ENCODE results near the gene SLC26A11.
A peak's percentile ranks its signal among the peaks of the same experiment; 100 is the strongest.
"Not testable (repeated sequence)": the region's sequence is repeated elsewhere in the genome, so short reads cannot be mapped to it uniquely, and the experiment has no call there.

The SLC26A11 gene

DNA sequence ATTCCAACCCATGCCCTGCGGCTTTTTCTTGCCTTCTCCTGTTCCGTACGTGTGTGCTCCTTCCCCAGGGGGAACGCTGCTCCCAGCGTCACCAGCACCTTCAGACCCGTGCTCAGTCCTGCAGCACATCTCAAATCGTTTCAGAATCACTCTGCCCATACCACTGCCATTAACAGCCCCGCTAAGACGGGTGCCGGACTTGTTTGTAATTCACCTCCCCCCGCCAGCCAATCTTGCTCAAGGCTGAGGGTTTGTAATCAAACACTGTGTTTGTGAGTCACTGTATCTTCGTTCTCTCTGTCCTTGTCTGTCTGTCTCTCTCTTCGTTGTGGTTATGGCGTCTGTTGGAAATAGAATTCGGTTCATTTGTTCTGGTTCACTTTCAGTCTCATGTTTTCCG is 33.1 kb upstream of the SLC26A11 start:
- H3K36me3 ChIP-seq (ENCODE audit: insufficient read depth, low read length) = no peaks in the 10 kb centered on the region
- no peaks in the 10 kb centered on the region for H3K9me3 ChIP-seq (ENCODE audit: low read length)
- peaks cover 22% of the 10 kb centered on the region for H3K4me1 ChIP-seq (ENCODE audit: insufficient read depth, low read length)
- H3K27me3 ChIP-seq (ENCODE audit: insufficient read depth, low read length) = no peaks in the 10 kb centered on the region
- H3K4me3 ChIP-seq (ENCODE audit: low read length) = no peak overlapping the region
- no peak overlapping the region for H2AFZ ChIP-seq (ENCODE audit: low read depth, low read length)

DNA sequence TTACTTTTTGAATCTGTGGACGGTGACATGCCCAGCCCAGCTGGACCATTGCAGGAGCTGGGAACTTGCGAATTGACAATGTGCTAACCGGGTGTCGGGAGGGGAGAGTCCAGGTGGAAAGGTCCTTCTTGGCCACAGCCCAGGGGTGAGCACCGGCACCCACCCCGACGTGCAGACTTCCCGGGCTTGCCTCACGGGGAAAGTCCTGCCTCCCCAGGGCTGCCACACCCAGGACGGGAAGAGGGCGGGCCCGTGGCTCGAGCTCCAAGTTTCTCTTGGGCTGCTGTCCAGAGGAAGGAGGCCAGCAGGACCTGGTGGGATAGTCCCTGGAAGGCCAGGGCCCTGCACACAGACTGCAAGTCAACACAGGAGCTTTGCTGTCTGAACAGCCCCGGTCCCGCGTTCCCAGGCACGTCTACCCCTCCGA is 32.7 kb upstream of the SLC26A11 start:
- no peak overlapping the region for H3K4me3 ChIP-seq (ENCODE audit: low read length)
- H3K36me3 ChIP-seq (ENCODE audit: insufficient read depth, low read length) = no peaks in the 10 kb centered on the region
- no peaks in the 10 kb centered on the region for H3K27me3 ChIP-seq (ENCODE audit: insufficient read depth, low read length)
- H3K4me1 ChIP-seq (ENCODE audit: insufficient read depth, low read length) = peaks cover 26% of the 10 kb centered on the region
- no peaks in the 10 kb centered on the region for H3K9me3 ChIP-seq (ENCODE audit: low read length)
- no peak overlapping the region for H2AFZ ChIP-seq (ENCODE audit: low read depth, low read length)

DNA sequence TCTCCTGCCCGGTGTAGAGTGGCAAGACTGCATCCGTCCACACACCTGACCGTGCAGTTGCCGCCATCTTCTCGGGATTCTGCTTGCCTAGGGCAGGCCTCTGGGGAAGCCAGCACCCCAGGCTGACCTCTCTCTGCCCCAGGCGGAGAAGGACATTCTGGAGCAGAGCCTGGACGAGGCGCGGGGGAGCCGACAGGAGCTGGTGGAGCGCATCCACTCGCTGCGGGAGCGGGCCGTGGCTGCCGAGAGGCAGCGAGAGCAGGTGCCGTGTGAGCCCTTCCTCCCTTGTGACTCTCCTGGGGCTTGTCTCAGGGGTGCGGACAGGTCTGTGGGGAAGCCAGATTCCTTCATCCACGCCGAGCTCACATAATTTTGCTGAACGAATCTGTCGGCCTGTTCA is 30.6 kb upstream of the SLC26A11 start:
- H3K4me1 ChIP-seq (ENCODE audit: insufficient read depth, low read length) = peaks cover 17% of the 10 kb centered on the region
- H3K27me3 ChIP-seq (ENCODE audit: insufficient read depth, low read length) = no peaks in the 10 kb centered on the region
- H2AFZ ChIP-seq (ENCODE audit: low read depth, low read length) = no peak overlapping the region
- no peaks in the 10 kb centered on the region for H3K36me3 ChIP-seq (ENCODE audit: insufficient read depth, low read length)
- no peak overlapping the region for H3K4me3 ChIP-seq (ENCODE audit: low read length)
- no peaks in the 10 kb centered on the region for H3K9me3 ChIP-seq (ENCODE audit: low read length)

DNA sequence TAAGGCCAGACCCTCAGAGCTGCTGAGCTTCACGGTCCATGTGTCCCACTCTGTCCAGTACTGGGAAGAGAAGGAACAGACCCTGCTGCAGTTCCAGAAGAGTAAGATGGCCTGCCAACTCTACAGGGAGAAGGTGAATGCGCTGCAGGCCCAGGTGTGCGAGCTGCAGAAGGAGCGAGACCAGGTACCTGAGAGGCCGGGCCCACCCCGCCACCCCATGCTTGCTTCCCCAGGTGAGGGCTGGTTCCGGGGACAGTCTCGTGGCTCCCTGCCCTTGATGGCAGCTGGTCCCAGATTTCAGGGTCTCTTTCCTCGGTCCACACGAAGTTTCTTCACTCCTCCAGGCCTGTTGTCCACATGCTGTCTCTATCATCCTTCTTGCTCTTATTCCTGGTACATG is 29.5 kb upstream of the SLC26A11 start:
- Histone ChIP-seq H3K27me3 (ENCODE audit: insufficient read depth, low read length) (no peaks in the 10 kb centered on the region), H2AFZ (ENCODE audit: low read depth, low read length) (no peak overlapping the region), H3K4me3 (ENCODE audit: low read length) (no peak overlapping the region), H3K4me1 (ENCODE audit: insufficient read depth, low read length) (peaks cover 15% of the 10 kb centered on the region), H3K9me3 (ENCODE audit: low read length) (no peaks in the 10 kb centered on the region), H3K36me3 (ENCODE audit: insufficient read depth, low read length) (no peaks in the 10 kb centered on the region)

DNA sequence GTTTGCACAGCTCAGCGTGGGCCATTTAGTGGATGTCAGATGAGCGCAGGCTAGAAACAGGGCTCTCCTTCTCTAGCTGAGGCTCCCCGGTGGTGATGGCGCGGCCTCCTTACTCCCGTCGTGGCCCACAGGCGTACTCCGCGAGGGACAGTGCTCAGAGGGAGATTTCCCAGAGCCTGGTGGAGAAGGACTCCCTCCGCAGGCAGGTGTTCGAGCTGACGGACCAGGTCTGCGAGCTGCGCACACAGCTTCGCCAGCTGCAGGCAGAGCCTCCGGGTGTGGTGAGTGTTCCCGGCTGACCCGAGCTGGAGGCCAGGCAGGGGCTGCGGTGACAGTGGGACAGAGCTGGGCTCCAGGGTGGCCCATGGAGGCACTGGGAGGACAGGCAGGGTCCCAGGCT is 29.0 kb upstream of the SLC26A11 start:
- no peaks in the 10 kb centered on the region for H3K27me3 ChIP-seq (ENCODE audit: insufficient read depth, low read length)
- H3K4me1 ChIP-seq (ENCODE audit: insufficient read depth, low read length) = peaks cover 15% of the 10 kb centered on the region
- no peak overlapping the region for H2AFZ ChIP-seq (ENCODE audit: low read depth, low read length)
- H3K9me3 ChIP-seq (ENCODE audit: low read length) = no peaks in the 10 kb centered on the region
- no peaks in the 10 kb centered on the region for H3K36me3 ChIP-seq (ENCODE audit: insufficient read depth, low read length)
- H3K4me3 ChIP-seq (ENCODE audit: low read length) = no peak overlapping the region

DNA sequence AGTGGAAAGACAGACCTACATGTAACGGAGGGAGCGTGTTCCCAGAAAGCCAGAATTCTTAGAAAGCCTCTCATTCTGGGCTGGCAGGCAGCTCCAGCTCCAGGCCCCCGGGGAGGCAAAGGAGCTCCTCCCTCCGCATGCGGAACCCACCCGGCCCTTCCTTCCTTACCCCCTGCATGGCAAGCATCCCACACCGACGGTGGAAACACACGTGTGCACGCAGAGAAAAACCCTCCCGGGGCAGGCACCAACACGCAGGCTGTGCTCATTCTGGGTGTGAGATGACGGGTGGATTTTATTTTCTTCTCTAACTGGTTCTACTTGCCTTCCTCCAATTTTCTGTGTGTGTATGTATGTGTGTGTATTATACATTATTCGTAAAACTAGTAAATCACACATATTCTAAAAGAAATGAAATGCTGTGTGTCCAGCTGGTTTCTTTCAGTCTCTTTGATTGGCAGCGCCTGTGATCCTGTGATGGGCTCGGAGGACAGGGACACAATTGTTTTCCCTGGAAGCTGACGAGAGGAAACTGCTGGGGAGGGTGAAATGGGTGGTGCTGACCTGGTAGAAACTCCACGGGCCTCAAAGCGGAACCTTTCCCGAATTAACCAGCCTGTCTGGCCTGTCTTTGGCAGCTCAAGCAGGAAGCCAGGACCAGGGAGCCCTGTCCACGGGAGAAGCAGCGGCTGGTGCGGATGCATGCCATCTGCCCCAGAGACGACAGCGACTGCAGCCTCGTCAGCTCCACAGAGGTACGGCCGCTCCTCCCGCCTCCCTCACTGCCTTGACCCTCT is 28.2 kb upstream of the SLC26A11 start:
- Histone ChIP-seq H3K9me3 (ENCODE audit: low read length) (no peaks in the 10 kb centered on the region), H3K36me3 (ENCODE audit: insufficient read depth, low read length) (no peaks in the 10 kb centered on the region), H3K4me3 (ENCODE audit: low read length) (peak overlapping the region; percentile 46), H3K4me1 (ENCODE audit: insufficient read depth, low read length) (peaks cover 15% of the 10 kb centered on the region), H3K27me3 (ENCODE audit: insufficient read depth, low read length) (no peaks in the 10 kb centered on the region), H2AFZ (ENCODE audit: low read depth, low read length) (peak overlapping the region; percentile 65)

DNA sequence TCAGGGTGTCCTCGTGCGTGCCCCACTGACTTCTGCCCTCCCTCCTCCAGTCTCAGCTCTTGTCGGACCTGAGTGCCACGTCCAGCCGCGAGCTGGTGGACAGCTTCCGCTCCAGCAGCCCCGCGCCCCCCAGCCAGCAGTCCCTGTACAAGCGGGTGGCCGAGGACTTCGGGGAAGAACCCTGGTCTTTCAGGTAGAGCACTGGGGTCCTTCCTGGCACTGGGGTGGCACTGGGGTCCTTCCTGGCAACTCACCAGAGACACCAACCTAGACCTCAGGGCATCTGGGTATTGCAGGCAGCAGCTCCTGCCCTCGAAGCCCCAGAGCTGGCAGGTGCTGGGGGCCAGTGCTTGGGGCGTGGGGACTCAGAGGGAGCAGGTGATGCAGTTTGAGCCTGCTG is 25.1 kb upstream of the SLC26A11 start:
- Histone ChIP-seq H3K4me3 (ENCODE audit: low read length) (no peak overlapping the region), H3K27me3 (ENCODE audit: insufficient read depth, low read length) (no peaks in the 10 kb centered on the region), H2AFZ (ENCODE audit: low read depth, low read length) (no peak overlapping the region), H3K36me3 (ENCODE audit: insufficient read depth, low read length) (no peaks in the 10 kb centered on the region), H3K9me3 (ENCODE audit: low read length) (no peaks in the 10 kb centered on the region), H3K4me1 (ENCODE audit: insufficient read depth, low read length) (peaks cover 15% of the 10 kb centered on the region)

DNA sequence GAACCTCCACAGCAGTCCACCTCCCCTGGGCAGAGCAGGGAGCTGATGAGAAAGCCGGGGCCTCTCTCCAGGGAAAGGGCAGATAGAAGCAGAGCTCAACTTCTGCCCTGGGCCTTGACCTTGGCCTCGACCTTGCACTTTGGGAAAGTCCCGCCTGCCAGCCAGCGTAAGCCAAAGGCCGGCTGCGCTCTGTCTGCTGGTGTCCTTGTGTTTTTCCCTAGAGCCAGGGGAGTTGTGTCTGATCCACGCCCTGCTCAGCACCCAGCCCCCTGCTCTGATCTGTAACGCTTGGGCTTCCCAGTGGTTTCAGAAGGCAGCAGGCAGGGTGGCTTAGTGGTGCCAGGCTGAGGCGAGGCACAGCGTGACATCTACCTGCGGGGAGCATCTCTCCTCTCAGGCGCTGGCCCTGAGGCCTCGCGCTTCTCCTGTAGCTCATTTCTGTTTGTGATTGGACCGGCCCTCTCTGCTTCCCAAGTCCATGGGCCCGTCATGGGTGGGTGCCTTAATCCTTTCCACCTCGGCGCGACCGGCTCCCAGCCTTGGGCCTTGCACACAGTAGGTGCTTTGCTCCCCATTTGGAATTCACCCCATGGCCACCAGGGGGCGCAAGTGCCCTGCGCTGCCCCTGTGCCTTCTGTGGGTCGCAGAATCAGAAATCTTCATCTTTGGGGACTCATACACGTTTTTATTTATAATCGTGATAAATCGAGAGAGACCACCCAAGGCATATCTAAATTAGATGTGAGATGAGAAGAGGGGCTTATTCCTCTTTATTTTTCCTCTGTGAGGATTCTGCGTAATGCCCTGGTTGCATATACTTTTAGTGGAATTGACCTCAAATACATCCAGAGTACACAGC is 24.3 kb upstream of the SLC26A11 start:
- no peak overlapping the region for H3K4me3 ChIP-seq (ENCODE audit: low read length)
- no peaks in the 10 kb centered on the region for H3K36me3 ChIP-seq (ENCODE audit: insufficient read depth, low read length)
- no peaks in the 10 kb centered on the region for H3K9me3 ChIP-seq (ENCODE audit: low read length)
- no peaks in the 10 kb centered on the region for H3K27me3 ChIP-seq (ENCODE audit: insufficient read depth, low read length)
- peaks cover 15% of the 10 kb centered on the region for H3K4me1 ChIP-seq (ENCODE audit: insufficient read depth, low read length)
- no peak overlapping the region for H2AFZ ChIP-seq (ENCODE audit: low read depth, low read length)

DNA sequence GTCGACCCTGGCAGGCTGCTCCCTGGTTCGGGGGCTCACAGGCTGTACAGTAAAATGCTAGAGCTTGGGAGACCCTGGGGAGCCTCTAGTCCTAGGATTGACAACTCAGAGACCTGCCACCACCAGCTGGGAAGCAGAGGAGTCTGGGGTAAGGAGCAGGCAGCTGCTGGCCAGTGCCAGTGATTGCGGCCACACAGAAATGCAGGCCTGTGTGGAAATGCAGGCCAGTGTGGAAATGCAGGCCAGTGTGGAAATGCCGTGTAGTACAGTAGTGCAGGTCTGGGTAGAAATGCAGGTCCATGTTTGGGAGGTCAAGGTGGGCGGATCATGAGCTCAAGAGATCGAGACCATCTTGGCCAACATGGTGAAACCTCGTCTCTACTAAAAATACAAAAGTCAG is 23.6 kb upstream of the SLC26A11 start:
- Histone ChIP-seq H3K9me3 (ENCODE audit: low read length) (no peaks in the 10 kb centered on the region), H3K27me3 (ENCODE audit: insufficient read depth, low read length) (no peaks in the 10 kb centered on the region), H2AFZ (ENCODE audit: low read depth, low read length) (no peak overlapping the region), H3K4me3 (ENCODE audit: low read length) (no peak overlapping the region), H3K4me1 (ENCODE audit: insufficient read depth, low read length) (peaks cover 9% of the 10 kb centered on the region), H3K36me3 (ENCODE audit: insufficient read depth, low read length) (no peaks in the 10 kb centered on the region)

DNA sequence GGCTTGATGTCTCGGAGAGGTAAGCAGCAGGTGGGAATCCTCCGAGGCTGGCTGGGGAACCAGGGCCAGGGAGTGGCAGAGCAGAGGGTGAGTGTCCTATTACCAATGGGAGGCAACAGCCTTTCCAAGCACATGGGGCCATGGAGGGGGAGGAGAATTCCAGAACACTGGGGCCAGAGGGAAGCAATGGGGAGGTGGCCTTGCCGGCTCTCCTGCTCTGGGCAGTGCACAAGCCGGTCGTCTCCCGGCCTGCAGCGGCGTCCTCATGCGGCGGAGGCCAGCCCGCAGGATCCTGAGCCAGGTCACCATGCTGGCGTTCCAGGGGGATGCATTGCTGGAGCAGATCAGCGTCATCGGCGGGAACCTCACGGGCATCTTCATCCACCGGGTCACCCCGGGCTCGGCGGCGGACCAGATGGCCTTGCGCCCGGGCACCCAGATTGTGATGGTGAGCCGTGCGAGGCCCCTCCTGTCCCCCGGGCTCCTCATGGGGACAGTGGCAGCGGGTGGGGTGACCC is 22.0 kb upstream of the SLC26A11 start:
- Histone ChIP-seq H3K4me1 (ENCODE audit: insufficient read depth, low read length) (no peaks in the 10 kb centered on the region), H2AFZ (ENCODE audit: low read depth, low read length) (no peak overlapping the region), H3K36me3 (ENCODE audit: insufficient read depth, low read length) (no peaks in the 10 kb centered on the region), H3K27me3 (ENCODE audit: insufficient read depth, low read length) (no peaks in the 10 kb centered on the region), H3K9me3 (ENCODE audit: low read length) (no peaks in the 10 kb centered on the region), H3K4me3 (ENCODE audit: low read length) (no peak overlapping the region)

DNA sequence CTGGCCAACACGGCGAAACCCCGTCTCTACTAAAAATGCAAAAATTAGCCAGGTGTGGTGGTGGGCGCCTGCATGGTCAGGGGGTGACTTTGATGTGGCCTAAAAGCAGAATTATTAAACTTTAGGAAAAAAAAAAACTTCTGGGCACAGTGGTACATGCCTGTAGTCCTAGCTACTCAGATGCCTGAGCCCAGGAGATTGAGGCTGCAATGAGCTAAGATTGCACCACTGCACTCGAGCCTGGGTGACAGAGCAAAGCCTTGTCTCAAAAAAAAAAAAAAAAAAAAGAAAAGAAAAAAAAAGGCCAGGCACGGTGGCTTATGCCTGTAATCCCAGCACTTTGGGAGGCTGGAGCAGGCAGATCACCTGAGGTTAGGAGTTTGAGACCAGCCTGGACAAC is 20.9 kb upstream of the SLC26A11 start:
- H3K27me3 ChIP-seq (ENCODE audit: insufficient read depth, low read length); H3K36me3 ChIP-seq (ENCODE audit: insufficient read depth, low read length); H3K4me1 ChIP-seq (ENCODE audit: insufficient read depth, low read length); H3K9me3 ChIP-seq (ENCODE audit: low read length); H3K4me3 ChIP-seq (ENCODE audit: low read length); H2AFZ ChIP-seq (ENCODE audit: low read depth, low read length): not testable (repeated sequence)

DNA sequence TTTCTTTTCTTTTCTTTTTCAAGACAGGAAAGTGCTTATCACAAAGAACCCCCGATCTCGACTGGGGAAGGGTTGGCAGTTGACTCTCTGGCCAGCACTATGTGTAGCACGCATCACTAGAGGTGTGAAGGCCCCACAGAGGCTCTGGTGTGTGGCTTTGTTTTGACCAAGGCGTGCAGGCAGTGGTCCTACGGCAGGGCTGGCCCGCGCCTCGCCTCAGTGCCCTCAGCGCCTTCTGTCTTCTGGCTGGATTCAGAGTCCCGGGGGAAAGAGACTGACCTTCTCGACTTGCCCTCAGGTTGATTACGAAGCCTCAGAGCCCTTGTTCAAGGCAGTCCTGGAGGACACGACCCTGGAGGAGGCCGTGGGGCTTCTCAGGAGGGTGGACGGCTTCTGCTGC is 18.8 kb upstream of the SLC26A11 start:
- no peak overlapping the region for H2AFZ ChIP-seq (ENCODE audit: low read depth, low read length)
- H3K9me3 ChIP-seq (ENCODE audit: low read length) = no peaks in the 10 kb centered on the region
- H3K36me3 ChIP-seq (ENCODE audit: insufficient read depth, low read length) = no peaks in the 10 kb centered on the region
- no peaks in the 10 kb centered on the region for H3K4me1 ChIP-seq (ENCODE audit: insufficient read depth, low read length)
- no peaks in the 10 kb centered on the region for H3K27me3 ChIP-seq (ENCODE audit: insufficient read depth, low read length)
- H3K4me3 ChIP-seq (ENCODE audit: low read length) = no peak overlapping the region

DNA sequence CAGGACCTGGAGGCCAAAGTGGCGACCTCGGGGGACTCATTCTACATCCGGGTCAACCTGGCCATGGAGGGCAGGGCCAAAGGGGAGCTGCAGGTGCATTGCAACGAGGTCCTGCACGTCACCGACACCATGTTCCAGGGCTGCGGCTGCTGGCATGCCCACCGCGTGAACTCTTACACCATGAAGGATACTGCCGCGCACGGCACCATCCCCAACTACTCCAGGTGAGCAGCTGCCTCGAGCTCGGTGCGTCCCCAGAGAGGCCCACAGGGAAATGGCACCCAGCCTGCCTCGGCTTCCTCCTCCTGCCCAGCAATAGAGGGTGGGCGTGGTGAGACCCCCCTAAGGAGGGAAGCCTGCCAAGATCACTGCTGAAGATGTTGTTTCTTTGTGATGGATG is 18.0 kb upstream of the SLC26A11 start:
- Histone ChIP-seq H3K4me1 (ENCODE audit: insufficient read depth, low read length) (no peaks in the 10 kb centered on the region), H3K9me3 (ENCODE audit: low read length) (no peaks in the 10 kb centered on the region), H3K27me3 (ENCODE audit: insufficient read depth, low read length) (no peaks in the 10 kb centered on the region), H3K36me3 (ENCODE audit: insufficient read depth, low read length) (no peaks in the 10 kb centered on the region), H2AFZ (ENCODE audit: low read depth, low read length) (no peak overlapping the region), H3K4me3 (ENCODE audit: low read length) (no peak overlapping the region)

Data from neuron (in vitro differentiated cells).